ENCODE measurements around the gene SLC39A11. TPM values are rescaled to one million over a fixed set of nuclear protein-coding genes. Genes with fewer than 3 reads are reported as not detected.

Gene SLC39A11
- polyA plus RNA-seq, 1 of the 3 experiments (the other 2 are of a cell fraction): 23.5 TPM

- TF ChIP-seq CHD2 (IDR thresholded peaks at IDR 0.05; ENCODE audit: low read length, partially characterized antibody): no peak
- no peak for TF ChIP-seq GABPA (IDR thresholded peaks at IDR 0.05; ENCODE audit: low read depth)
- TF ChIP-seq SMC3 (IDR thresholded peaks at IDR 0.05; ENCODE audit: low read depth, low read length): no peak
- TF ChIP-seq YY1 (IDR thresholded peaks at IDR 0.05; ENCODE audit: low read depth): no peak
- no peak for TF ChIP-seq NRF1 (IDR thresholded peaks at IDR 0.05; ENCODE audit: low read depth, low read length)
- no peak for TF ChIP-seq EZH2phosphoT487 (IDR thresholded peaks at IDR 0.05; ENCODE audit: borderline replicate concordance, low read depth)
- TF ChIP-seq RXRA (IDR thresholded peaks at IDR 0.05; ENCODE audit: borderline replicate concordance, low read depth): no peak
- no peak for TF ChIP-seq NFIC (IDR thresholded peaks at IDR 0.05; ENCODE audit: borderline replicate concordance)
- TF ChIP-seq ELF1 (IDR thresholded peaks at IDR 0.05): no peak
- TF ChIP-seq USF2 (IDR thresholded peaks at IDR 0.05; ENCODE audit: borderline replicate concordance, low read depth, low read length): no peak
- TF ChIP-seq IRF3 (IDR thresholded peaks at IDR 0.05; ENCODE audit: low read depth, low read length): no peak
- TF ChIP-seq FOXJ3 (CRISPR knock-in tag; IDR thresholded peaks at IDR 0.05): no peak
- TF ChIP-seq POLR2AphosphoS5 (IDR thresholded peaks at IDR 0.05; ENCODE audit: low read depth, low read length): no peak
- TF ChIP-seq TEAD4 (IDR thresholded peaks at IDR 0.05; ENCODE audit: borderline replicate concordance, insufficient read depth): no peak
- no peaks in the 10 kb centered on the region for H4K20me1 ChIP-seq (ENCODE audit: insufficient read depth)
- DNase-seq: no peak
- ChIA-PET POLR2A (no interaction called here), CTCF (interaction anchor here (1.0 kb wide), 1 partner anchor 14 kb away, joined by 3 read pairs; no protein-coding TSS in a partner anchor)
- peaks cover 9 to 22% of the 10 kb centered on the region in 2 experiments for H3K4me1 ChIP-seq (ENCODE audit: control insufficient read depth in 1 of 2, insufficient read depth in 2 of 2, low read depth in 1 of 2, low read length in 1 of 2)
- no peak overlapping the region for H3K4me2 ChIP-seq
- no peaks in the 10 kb centered on the region for H3K79me2 ChIP-seq (ENCODE audit: insufficient read depth)
- no peaks in the 10 kb centered on the region for H3K9me2 ChIP-seq
- peaks cover 2 to 3% of the 10 kb centered on the region in 2 experiments for H3K36me3 ChIP-seq (replicated peaks in 1 of 2; ENCODE audit: control insufficient read depth in 1 of 2, insufficient read depth in 2 of 2, low read length in 1 of 2)
- no peak overlapping the region for H2AFZ ChIP-seq (ENCODE audit: low read depth)
- 96% methylated on average over 14 of the region's 14 CpGs for WGBS (ENCODE audit: low lambda C conversion rate)
- peaks cover 15% of the 10 kb centered on the region for H3F3A ChIP-seq (replicated peaks; ENCODE audit: insufficient read depth)
- no peak overlapping the region for H3K27ac ChIP-seq (ENCODE audit: low read depth in 2 of 2, low read length in 1 of 2)
- H3K9me3 ChIP-seq: no peaks in the 10 kb centered on the region
- no peak overlapping the region for H3K4me3 ChIP-seq (ENCODE audit: low read depth in 2 of 2, low read length in 1 of 2)
- H3K9ac ChIP-seq: no peak overlapping the region
- no peaks in the 10 kb centered on the region for H3K27me3 ChIP-seq (ENCODE audit: insufficient read depth)
Measured at GRCh38 chr17:73072219-73072962, 20.1 kb downstream of the SLC39A11 start.
